Globus pallidus (tissue), 1 donor: ENCODE measurements around the gene PUM1.
"Not testable (repeated sequence)": the region's sequence is repeated elsewhere in the genome, so short reads cannot be mapped to it uniquely, and the experiment has no call there.

ENCODE experiments used
- DNase-seq: peaks from one replicate; pipeline ENCODE4 v3.0.0-alpha.2; 2015; ENCODE audit warnings: low spot score

The PUM1 gene

DNA sequence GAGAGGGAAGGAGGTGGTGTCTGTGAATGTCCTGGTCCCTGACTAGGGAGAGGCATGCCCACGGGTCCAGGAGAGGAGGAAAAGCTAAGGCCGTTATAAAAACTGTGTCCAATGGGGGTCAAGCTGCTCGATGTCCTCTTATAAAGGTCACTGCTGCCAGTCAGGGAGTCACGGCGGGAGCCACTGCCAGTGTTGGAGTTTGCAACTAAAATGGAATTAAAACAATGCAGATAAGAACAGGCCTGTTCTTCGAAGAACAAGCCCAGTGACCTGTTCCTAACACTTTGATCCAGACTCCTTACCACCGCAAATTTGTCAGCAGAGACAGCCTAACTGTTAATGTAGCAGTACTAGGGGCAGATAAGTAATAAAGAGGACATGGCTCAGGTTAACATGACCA is 100.8 kb downstream of the PUM1 start:
- DNase-seq: no peak

DNA sequence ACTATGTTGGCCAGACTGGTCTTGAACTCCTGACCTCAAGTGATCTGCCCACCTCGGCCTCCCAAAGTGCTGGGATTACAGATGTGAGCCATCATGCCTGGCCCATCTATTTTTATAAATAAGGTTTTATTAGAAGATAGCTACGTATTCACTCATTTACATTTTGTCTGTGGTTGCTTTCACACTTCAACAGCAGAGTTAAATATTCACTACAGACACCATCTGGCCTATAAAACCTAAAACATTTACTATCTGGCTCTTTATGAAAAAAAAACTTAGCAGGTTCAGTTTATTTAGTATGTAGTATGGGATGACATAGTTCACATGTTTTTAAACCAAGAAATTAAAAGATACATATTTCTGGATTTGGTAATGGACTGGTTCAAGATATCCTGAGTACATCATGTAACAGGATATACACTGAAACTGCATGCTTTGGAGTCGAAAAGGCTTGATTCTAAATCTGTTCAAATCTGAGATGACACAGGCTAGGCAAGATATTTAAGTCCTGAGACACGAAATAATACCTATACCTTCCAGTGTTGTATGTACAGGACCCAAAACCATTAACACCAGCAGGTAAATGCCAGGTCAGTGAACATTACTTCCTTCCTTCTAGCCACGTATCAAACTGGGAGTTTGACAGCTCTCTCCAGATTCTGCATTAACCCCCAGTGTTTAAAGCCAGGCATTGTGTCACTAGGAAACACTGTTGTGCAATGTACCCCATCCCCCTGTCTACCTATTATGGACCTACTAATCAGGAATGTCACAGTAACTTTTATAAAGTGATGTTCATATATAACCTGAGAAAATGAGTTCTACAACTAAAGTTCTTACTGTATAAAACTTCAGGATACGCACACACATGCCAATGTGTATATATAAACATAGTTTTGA is 102.7 kb downstream of the PUM1 start:
- DNase-seq: no peak

DNA sequence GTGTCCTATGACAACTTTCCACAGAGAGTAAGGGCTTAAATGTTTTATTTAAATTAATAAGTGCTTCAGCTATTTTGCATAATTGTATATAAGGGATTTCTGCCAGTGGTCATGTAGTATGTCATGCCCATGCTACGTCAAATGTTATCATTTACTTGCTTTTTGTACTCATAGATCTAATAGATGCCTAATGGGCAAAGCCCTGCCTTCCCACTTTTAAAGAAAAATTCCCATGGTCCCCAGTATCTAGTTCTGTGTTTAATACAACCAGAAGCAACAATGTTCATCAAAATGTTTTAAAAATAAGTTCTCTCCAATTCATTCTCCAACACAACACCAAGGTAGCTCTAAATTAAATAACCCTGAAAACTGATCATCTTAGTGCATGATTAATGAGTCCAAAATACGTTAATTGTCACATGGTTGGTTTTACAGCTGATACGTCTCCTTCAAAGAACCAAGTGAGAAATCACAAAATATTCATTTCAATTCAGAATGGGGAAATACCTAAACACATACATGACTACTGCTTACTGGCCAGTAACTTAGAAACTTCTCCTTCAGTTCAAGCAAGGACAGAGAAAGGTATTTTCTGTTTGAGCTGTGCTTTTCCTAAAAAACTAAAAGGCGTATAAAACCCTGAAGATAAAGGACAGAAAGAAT is 107.8 kb downstream of the PUM1 start:
- no peak for DNase-seq

DNA sequence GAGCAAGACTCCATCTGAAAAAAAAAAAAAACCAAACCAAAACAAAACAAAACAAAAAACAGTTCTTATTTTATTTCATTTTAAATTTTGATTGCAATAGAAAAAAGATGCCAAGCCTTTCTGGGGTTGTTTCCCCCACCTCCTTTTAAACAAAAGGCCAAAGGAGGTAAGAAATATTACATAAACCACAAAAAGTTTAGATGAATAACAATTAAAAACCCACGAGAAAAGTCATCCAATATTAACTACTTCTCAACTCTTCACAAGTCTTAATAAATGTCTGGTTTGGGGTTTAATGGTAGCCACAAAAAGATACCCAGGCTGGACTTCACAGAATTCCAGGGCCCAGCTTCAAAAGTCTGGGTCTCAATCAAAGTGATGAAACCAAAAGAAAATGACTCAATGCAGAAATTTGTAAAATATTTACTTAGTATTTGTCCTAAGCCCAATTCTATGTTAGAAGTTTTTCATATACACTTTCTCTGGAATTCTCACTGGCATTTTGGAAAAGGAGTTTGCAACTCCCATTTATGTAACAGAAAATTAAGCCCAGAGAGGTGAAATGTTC is 110.0 kb downstream of the PUM1 start:
- no peak for DNase-seq

DNA sequence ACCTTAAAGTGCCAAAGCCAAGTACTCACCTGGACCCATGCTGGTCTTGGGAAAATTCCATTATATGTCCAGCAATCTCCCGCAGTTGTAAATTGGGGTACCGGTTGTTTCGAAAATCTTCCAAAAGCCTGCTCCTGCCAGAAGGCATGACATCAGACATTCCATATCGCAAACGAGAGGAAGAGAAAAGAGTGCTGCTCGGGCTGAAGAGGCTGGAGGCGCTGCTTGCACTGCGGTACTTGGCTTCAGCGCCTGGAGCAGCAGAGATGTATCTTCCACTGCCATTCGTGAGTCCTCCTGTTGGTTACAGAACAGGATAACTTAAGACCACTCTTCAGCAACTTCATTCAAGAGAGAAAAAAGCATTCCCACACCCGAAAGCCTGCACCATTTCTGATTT is 111.8 kb downstream of the PUM1 start:
- no peak for DNase-seq

DNA sequence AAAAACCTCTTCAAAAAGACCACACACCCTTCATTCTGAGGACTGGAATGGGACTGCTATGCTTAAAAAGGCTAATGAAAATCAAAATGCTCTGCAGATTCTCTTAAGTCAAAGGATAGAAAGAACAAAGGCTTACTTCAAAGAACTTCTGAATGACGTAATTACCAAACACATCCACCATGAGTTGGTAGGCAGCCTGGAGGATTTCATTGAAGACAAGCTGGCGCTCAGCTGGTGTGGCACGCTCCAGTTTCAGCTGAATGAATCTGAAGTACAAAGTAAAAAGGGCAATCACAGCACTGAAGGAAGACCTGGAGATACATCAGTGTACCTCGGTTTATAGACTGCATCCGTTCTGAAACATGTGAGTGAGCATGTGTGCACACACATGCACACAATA is 113.4 kb downstream of the PUM1 start:
- DNase-seq: peak; percentile 68

DNA sequence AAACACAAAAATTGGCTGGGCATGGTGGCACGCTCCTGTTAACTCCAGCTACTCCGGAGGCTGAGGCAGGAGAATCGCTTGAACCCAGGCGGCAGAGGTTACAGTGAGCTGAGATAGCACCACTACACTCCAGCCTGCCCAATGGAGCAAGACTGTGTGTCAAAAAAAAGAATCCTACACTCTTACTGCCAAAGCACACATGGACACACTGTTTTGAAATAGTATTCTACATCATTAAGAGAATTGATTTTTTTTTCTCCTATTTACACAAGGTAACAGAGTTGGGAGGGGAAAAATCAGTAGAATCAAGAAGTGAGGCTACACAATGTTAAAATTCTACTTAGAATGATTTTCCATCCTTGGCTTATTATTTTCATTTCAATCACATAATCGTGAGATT is 114.8 kb downstream of the PUM1 start:
- no peak for DNase-seq

DNA sequence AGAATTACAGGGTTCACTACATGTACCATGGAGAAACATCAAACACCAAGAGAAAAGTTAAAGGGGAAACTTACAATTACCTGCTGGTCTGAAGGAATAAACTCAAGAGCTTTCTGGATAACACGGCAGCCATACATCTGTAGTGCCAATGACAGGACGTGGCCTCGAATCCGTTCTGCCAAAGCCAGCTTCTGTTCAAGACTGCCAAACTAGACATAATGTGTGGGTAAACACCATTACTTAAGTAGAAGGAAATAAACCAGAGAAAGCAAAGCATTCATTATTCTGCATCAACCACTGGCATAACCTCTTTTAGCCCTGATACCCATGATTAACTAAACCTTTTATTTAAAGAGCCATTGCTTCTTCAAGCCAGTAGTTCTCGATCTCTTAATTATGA is 115.5 kb downstream of the PUM1 start:
- no peak for DNase-seq

DNA sequence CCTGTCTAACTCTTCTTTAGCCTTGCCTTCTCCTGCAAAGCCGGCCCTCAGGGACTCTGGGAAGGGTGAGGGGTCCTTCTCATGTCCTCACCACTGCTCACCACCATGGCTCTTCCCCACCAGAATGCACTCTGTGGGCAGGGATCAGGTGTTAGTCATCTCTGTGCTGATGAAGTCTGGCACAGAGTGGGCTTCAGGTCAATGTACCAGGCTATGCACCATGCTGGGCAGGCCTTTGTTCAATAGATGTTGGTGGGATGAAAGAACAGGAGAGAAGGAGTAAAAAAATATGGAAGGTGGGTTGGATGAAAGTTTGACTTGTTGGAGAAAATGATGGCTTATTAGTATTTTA is 116.1 kb downstream of the PUM1 start:
- not testable (repeated sequence) for DNase-seq

DNA sequence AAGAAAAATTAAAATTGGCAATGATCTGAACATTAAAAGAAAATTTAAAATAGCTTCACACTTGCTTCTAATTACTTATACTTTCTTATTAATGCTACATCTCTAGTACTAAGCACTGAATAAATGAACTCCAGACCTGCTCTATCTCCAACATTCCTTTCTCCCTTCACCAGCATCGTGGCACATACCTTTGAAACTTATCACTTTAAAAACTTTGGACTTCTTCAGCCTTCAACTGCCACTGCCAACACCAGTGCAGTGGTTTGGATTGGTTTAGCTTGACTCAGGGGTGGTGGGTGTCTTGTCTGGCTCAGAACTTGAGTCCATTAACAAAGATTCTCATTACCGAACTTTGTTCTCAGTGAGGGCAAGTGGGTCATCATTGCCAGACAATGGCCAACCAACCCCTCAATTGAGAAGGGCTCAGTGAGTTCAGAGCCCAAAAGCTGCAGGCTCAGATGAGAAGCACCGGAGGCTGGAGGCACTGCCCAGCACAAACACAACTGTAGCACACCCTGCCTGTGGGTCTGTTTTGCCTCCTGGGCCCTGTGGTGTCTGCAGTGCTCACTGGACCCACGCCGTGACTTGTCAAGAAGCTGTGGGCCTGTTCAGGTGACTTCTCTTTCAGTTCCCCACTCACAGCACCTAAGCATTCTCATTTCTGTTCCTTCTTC is 116.6 kb downstream of the PUM1 start:
- not testable (repeated sequence) for DNase-seq

DNA sequence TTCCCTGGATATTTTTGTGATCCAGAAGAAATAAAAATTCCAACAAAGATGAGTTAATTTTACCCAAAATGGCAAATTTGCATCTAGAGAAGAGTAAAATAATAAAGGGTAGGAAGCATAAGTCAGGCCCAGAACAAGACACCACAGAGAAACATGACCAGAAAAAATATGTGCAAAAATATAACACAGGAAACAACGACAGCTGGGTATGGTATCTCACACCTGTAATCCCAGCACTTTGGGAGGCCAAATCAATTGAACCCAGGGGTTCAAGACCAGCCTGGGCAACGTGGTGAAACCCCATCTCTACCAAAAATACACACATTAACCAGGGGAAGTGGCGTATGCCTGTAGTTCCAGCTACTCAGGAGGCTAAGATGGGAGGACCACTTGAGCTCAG is 117.2 kb downstream of the PUM1 start:
- no peak for DNase-seq

DNA sequence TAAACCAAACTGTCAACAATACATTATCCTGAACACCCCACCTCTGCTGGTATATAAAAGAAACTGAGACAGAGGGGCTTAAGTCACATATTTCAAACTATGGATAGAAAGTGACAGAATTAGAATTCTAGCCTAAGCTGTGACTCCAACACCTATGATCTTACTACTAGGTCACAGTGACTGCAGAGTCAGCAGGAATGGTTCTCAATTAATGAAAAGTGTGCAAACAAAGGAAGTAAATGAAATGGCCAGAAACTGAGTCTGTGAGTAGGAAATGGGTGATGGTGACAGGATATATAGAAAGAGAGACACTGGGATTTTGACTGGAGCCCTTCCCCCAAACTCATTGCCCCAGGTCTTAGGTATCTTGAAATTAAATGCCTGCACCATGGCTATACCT is 118.3 kb downstream of the PUM1 start:
- no peak for DNase-seq

DNA sequence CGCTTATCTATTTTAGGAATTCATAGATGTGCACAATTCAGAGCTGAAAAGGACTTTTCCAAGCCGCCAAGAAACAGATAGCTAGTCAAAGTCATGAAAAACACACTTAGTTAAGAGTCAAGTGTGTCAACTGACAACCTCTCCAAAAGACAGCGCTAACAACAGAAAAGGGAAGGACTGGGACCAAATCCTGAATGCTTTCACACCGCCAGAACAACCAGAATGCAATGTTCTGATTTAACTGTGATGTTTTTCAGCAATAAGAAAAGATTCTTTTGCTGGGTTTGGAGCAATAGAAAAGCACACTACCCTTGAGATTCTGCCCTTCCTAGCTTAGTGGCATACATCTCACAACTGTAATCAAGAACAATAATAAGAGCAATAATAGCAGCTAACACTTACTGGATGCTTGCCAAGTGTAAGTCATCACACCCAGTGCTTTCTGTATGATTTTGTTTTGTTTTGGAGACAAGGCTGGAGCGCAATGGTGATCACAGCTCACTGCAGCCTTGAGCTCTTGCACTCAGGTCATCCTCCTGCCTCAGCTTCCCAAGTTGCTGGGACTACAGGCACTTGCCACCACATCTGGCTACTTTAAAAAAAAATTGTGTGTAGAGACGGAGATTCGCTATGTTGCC is 123.1 kb downstream of the PUM1 start:
- no peak for DNase-seq

DNA sequence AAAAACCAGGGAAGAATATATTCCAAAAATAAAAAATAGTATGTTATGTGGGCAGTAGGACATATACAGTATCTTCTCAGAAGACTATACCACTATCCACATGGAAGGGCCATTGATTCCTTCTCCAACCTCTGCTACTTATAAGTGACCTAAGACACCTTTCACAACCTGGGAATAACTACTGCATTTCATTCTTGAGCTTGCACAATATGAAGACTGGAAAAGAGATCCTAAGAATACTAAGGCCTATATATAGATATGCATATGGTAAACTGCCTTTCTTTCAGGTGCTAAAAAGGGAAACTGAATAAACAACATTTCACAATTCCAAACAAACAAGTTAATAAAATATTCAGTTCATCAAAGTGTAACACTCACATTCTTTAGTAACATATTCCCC is 125.0 kb downstream of the PUM1 start:
- DNase-seq: no peak

DNA sequence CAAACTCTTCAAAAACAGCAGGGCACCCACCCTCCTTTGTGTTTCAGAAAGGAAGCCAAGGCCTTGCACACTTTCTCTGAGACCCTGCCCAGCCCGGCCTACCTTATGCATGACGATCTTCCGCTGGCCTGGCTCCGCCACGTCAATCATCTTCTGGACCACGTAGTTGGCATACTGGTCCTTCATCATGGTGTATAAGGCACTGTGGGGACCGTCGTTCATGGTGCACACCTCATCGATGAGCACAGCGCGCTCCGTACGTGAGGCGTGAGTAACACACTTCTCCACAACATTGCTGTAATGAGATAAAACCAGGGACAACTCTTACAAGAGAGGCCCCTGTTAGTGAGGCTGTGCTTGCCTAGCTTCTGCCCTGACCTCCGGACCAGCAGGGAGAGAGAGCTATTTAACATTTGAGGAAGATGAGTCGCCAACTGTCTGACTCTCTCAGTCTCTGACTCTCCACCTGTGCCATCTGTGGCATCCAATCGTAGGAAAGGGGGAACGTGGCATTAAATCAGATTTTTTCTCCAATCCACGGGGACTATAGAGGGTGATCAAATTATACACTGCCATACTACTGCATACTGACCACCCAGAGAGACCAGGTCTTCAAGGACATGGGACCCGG is 128.9 kb downstream of the PUM1 start:
- no peak for DNase-seq

DNA sequence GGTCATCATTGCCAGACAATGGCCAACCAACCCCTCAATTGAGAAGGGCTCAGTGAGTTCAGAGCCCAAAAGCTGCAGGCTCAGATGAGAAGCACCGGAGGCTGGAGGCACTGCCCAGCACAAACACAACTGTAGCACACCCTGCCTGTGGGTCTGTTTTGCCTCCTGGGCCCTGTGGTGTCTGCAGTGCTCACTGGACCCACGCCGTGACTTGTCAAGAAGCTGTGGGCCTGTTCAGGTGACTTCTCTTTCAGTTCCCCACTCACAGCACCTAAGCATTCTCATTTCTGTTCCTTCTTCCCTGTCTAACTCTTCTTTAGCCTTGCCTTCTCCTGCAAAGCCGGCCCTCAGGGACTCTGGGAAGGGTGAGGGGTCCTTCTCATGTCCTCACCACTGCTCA is 129.8 kb downstream of the PUM1 start:
- not testable (repeated sequence) for DNase-seq

DNA sequence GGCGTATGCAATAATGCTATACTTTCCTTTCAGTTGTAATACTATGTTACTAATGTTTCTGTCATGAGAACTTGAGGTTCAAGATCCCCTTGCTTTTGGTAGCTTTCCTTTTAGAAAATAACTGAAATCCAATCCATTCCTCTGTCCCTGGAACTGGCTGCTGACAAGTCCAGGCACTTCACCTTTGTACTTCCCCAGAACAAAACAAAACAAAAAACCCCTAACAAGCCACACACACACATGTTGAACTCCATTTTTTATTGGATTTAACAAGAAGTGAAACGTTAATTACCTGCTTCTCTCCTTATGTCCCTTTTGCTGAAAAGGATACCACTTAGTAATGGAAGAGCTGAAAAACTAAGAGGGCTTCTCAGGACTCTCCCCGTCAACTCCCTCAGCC is 130.9 kb downstream of the PUM1 start:
- no peak for DNase-seq

DNA sequence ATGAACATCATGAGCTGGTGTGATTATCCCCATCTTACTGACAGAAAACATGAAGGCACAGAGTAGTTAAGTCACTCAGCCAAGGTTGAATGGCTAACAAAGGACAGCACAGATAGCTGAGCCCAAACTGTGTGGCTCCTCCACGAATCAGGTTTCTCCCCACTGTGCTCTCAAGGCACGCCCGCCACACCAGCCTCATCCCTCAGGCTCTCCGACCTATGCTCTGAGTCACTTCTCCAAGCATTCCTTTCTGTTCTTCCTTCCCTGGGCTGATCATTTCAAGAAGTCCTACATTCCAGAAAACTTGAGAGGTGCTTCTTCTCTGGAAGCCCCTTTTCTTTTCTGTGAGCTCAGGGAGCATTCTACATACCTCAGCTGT is 131.7 kb downstream of the PUM1 start:
- no peak for DNase-seq

DNA sequence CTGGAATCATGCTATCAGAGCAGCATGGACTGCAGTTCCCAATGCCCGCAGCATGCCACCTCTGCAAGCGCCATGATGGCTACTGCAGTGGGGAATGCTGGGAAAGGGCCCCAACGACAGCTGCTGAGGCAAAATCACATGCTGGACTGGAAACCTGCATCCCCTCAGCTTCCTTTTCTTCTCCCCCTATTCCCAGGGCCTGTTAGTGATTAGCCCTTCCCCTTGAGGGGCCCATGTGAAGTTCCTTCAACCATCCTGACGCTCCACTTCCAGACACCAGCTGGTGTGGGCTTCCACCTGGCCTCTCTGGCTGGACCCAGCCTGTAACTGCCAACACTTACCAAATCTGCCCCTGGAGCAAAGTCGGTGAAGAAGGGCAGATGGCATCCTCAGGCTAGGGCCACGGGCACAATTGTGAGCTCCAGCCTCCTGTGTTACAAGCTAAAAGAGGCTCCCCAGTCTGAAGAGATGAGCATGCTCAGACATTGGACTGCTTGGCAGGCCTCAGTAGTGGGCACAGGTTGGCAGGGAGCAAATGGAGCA is 134.8 kb downstream of the PUM1 start:
- DNase-seq: no peak

DNA sequence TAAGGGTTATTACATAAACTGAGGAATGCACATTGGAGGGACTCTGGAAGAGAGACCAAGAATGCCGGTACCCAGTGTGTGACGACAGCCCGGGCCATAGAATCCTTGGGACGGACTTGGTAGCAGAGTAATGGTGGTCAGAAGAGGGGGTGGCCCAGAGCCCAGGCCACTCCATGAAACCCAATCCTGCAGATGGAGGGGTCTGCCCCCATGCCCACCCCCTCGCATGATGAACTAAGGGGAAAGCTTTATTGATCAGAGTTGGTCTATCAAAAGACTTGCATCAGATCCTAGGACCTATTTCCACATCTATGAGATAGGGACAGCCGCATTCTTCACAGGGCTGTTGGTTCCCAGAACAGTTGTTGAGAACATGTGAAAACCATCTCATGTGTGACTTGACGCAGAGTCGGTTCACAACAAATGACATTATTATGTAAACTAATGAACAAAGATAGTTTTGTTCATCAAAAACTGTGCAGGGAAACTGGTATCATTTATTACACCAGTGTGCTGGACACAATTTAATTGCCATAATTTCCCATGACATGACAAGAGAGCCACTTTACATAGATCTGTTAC is 135.5 kb downstream of the PUM1 start:
- DNase-seq: no peak
